Endodermal cell (in vitro differentiated cells): Measurements from ENCODE around the gene CLCN4. TPM values are rescaled to one million over a fixed set of nuclear protein-coding genes. Genes with fewer than 3 reads are reported as not detected.
A peak's percentile ranks its signal among the peaks of the same experiment; 100 is the strongest.

Source experiments
- DNase-seq: peaks from one replicate; pipeline ENCODE4 v3.0.0-alpha.2; 2017
- H3K27ac ChIP-seq: 2 replicates; pipeline ENCODE4 v1.5.1; 2013; ENCODE audit warnings: mild to moderate bottlenecking, low read depth, low read length, moderate library complexity
- H3K27me3 ChIP-seq: 2 replicates; pipeline ENCODE4 v1.6.1; 2013; ENCODE audit warnings: mild to moderate bottlenecking, low read length, moderate library complexity; ENCODE audit not compliant: insufficient read depth, control insufficient read depth, poor library complexity, severe bottlenecking
- H3K36me3 ChIP-seq: 2 replicates; pipeline ENCODE4 v1.7.0; 2013; ENCODE audit warnings: mild to moderate bottlenecking, low read length, moderate library complexity; ENCODE audit not compliant: control insufficient read depth, insufficient read depth
- H3K4me1 ChIP-seq: one replicate; pipeline ENCODE4 v1.7.0; 2013; ENCODE audit warnings: low read length; ENCODE audit not compliant: control insufficient read depth, insufficient read depth
- H3K4me3 ChIP-seq: 2 replicates; pipeline ENCODE4 v1.5.1; 2013; ENCODE audit warnings: mild to moderate bottlenecking, low read length, moderate library complexity
- H3K9ac ChIP-seq: 2 replicates; pipeline ENCODE4 v1.6.1; 2013; ENCODE audit warnings: mild to moderate bottlenecking, low read length, moderate library complexity; ENCODE audit not compliant: poor library complexity, severe bottlenecking; ENCODE audit errors: extremely low read depth
- H3K9me3 ChIP-seq: 2 replicates; pipeline ENCODE4 v1.6.1; 2013; ENCODE audit warnings: mild to moderate bottlenecking, low read length, moderate library complexity; ENCODE audit not compliant: control insufficient read depth
- H3K27ac Mint-ChIP-seq: 2 replicates; pipeline ENCODE4 v1.8.0; 2020; ENCODE audit warnings: mixed read lengths
- H3K27me3 Mint-ChIP-seq: 2 replicates; pipeline ENCODE4 v1.8.0; 2021; ENCODE audit warnings: mild to moderate bottlenecking, mixed read lengths; ENCODE audit not compliant: insufficient read depth
- H3K36me3 Mint-ChIP-seq: 2 replicates; pipeline ENCODE4 v1.8.0; 2020; ENCODE audit warnings: low read depth, mixed read lengths
- H3K4me1 Mint-ChIP-seq: 2 replicates; pipeline ENCODE4 v1.8.0; 2020; ENCODE audit warnings: mixed read lengths
- H3K4me3 Mint-ChIP-seq: 2 replicates; pipeline ENCODE4 v1.8.0; 2020; ENCODE audit warnings: mild to moderate bottlenecking, moderate library complexity, mixed read lengths
- H3K9me3 Mint-ChIP-seq: 2 replicates; pipeline ENCODE4 v1.8.0; 2020; ENCODE audit warnings: mild to moderate bottlenecking, mixed read lengths
- CTCF ChIP-seq: fragments of 200-600 bp; sonication (generic); conservative IDR thresholded peaks from 2 replicates; pipeline ENCODE4 v1.5.0; 2021; ENCODE audit warnings: antibody characterized with exemption, mild to moderate bottlenecking
- WGBS, 2 experiments: methylation state at CpG; one replicate each; pipeline versions ENCODE4 v1.1.5 to v1.1.7; 2013; ENCODE audit warnings: missing lambda C conversion rate in 2 of 2, mixed read lengths in 1 of 2; ENCODE audit not compliant: insufficient coverage in 1 of 2, insufficient read length in 1 of 2; 5-methylcytosine and 5-hydroxymethylcytosine counted together
- total RNA-seq, 2 donors: library from RNA; stranded (reverse); fragmentation: NEBNext Ultra II Directional in 1 of 2; extraction: Animal tissue kit (Norgen Biotek cat#: 25700) in 1 of 2; gene quantifications; 2 replicates in 1 of 2; 3 replicates in 1 of 2; pipeline ENCODE4 v1.2.1, GENCODE V29; 2021

Gene CLCN4
- total RNA-seq, 2 donors from 2014 or later, result 3.7 to 4.4 TPM

- no peaks in the 10 kb centered on the region for H3K27me3 Mint-ChIP-seq
- TF ChIP-seq CTCF, result no peak
- H3K27me3 ChIP-seq, result no peaks in the 10 kb centered on the region
- no peak overlapping the region for H3K4me3 ChIP-seq
- peaks cover 2% of the 10 kb centered on the region for H3K36me3 Mint-ChIP-seq
- peaks cover 4% of the 10 kb centered on the region for H3K4me1 Mint-ChIP-seq
- H3K4me3 Mint-ChIP-seq, result no peak overlapping the region
- H3K4me1 ChIP-seq, result no peaks in the 10 kb centered on the region
- DNase-seq, result peak; percentile 64
- H3K36me3 ChIP-seq, result no peaks in the 10 kb centered on the region
- H3K27ac ChIP-seq, result peak overlapping the region; percentile 89
- H3K9ac ChIP-seq, result no peak overlapping the region
- H3K9me3 Mint-ChIP-seq, result peaks cover 79% of the 10 kb centered on the region
- H3K27ac Mint-ChIP-seq, result peak overlapping the region; percentile 91
- no peaks in the 10 kb centered on the region for H3K9me3 ChIP-seq
- 37 to 40% methylated on average over 4 to 19 of the region's 19 CpGs for WGBS, 2 experiments
These were observed 16.6 kb downstream of the CLCN4 start for GRCh38 chrX:10173331-10173900.

- peak overlapping the region; percentile 91 for H3K27ac Mint-ChIP-seq
- peaks cover 2% of the 10 kb centered on the region for H3K36me3 Mint-ChIP-seq
- DNase-seq, result no peak
- no peaks in the 10 kb centered on the region for H3K27me3 ChIP-seq
- peaks cover 7% of the 10 kb centered on the region for H3K4me1 Mint-ChIP-seq
- no peaks in the 10 kb centered on the region for H3K9me3 ChIP-seq
- H3K36me3 ChIP-seq, result no peaks in the 10 kb centered on the region
- H3K27me3 Mint-ChIP-seq, result no peaks in the 10 kb centered on the region
- H3K9me3 Mint-ChIP-seq, result peaks cover 80% of the 10 kb centered on the region
- no peak overlapping the region for H3K4me3 Mint-ChIP-seq
- H3K4me1 ChIP-seq, result no peaks in the 10 kb centered on the region
- WGBS, 2 experiments, result 92% methylated on average over 9 of the region's 9 CpGs; no CpG with 5 or more reads in 1 of the 2 experiments
- H3K27ac ChIP-seq, result peak overlapping the region; percentile 89
- TF ChIP-seq CTCF, result no peak
- no peak overlapping the region for H3K4me3 ChIP-seq
- H3K9ac ChIP-seq, result no peak overlapping the region
These were observed 17.3 kb downstream of the CLCN4 start for GRCh38 chrX:10174051-10174450.

DNA sequence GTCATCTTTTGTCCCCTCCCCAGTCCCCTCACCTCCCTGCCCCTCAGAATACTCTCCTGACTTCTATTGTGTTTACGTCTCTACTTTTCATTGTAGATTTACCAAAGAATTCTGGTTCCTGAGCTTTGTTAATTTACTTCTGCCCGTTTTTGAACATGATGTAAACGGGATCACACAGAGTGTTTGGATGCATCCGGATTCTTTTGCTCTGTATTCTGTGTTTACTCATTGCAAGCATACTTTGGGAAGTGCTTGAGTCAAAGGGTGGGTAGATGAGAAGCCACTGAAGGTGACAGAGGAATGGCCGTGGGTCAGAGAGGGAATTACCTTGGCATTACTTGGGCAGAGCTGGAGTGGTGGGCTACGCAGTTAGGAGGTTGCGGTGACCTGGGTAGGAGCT lies 18.0 kb downstream of the CLCN4 start:
- 88 to 92% methylated on average over 5 to 7 of the region's 7 CpGs for WGBS, 2 experiments
- H3K9me3 Mint-ChIP-seq, result peaks cover 83% of the 10 kb centered on the region

More for the DNA sequence above, 18.0 kb downstream of the CLCN4 start:
- Histone ChIP-seq H3K9me3 (no peaks in the 10 kb centered on the region), H3K9ac (no peak overlapping the region), H3K4me3 (no peak overlapping the region), H3K27ac (no peak overlapping the region), H3K4me1 (no peaks in the 10 kb centered on the region), H3K27me3 (no peaks in the 10 kb centered on the region), H3K36me3 (no peaks in the 10 kb centered on the region)
- Mint-ChIP-seq H3K27me3 (no peaks in the 10 kb centered on the region), H3K4me1 (peaks cover 8% of the 10 kb centered on the region), H3K4me3 (no peak overlapping the region), H3K36me3 (peaks cover 2% of the 10 kb centered on the region), H3K27ac (no peak overlapping the region)
- no peak for DNase-seq
- TF ChIP-seq CTCF, result no peak
